WTC11 (cell line): ENCODE data around the gene AARS1. TPM values are rescaled to one million over a fixed set of nuclear protein-coding genes. Genes with fewer than 3 reads are reported as not detected.

Experiments used
- ATAC-seq: fragments of 200-7000 bp; cut with Tn5 transposase; 2 replicates; pipeline ENCODE4 v1.10.0; 2021; ENCODE audit warnings: mild to moderate bottlenecking, moderate library complexity
- CTCF ChIA-PET: fragments of 300-600 bp; sonication (Branson Sonifier 250); formaldehyde crosslinking; loops from one replicate; lab custom pipeline; 2021; ENCODE audit warnings: antibody characterized with exemption; lab: Charles Lee
- POLR2A ChIA-PET: fragments of 350-600 bp; sonication (Branson Sonifier 250); formaldehyde crosslinking; loops from one replicate; lab custom pipeline; 2021; ENCODE audit warnings: antibody characterized with exemption; lab: Charles Lee
- DNase-seq: peaks from one replicate; pipeline ENCODE4 v3.0.0; 2021; ENCODE audit warnings: low spot score
- H3K27ac Mint-ChIP-seq: 2 replicates; pipeline ENCODE4 v1.8.0; 2021; ENCODE audit warnings: mixed read lengths
- H3K27me3 Mint-ChIP-seq: 2 replicates; pipeline ENCODE4 v1.8.0; 2021; ENCODE audit warnings: low read depth, mild to moderate bottlenecking, moderate library complexity, mixed read lengths
- H3K36me3 Mint-ChIP-seq: 2 replicates; pipeline ENCODE4 v1.8.0; 2021; ENCODE audit warnings: mixed read lengths
- H3K4me1 Mint-ChIP-seq: 2 replicates; pipeline ENCODE4 v1.8.0; 2022; ENCODE audit warnings: mixed read lengths
- H3K4me3 Mint-ChIP-seq: 2 replicates; pipeline ENCODE4 v1.8.0; 2021; ENCODE audit warnings: mild to moderate bottlenecking, moderate library complexity, mixed read lengths
- H3K9me3 Mint-ChIP-seq: 2 replicates; pipeline ENCODE4 v1.8.0; 2021; ENCODE audit warnings: mixed read lengths
- CREB1 ChIP-seq: sonication (generic); formaldehyde crosslinking; IDR thresholded peaks from 2 replicates; pipeline ENCODE4 v1.8.0; 2023; ENCODE audit warnings: mild to moderate bottlenecking, missing genetic modification reagents
- CREM ChIP-seq: sonication (generic); formaldehyde crosslinking; IDR thresholded peaks from 2 replicates; pipeline ENCODE4 v1.8.1; 2022; ENCODE audit warnings: mild to moderate bottlenecking, missing genetic modification reagents, moderate library complexity
- E2F5 ChIP-seq: sonication (generic); formaldehyde crosslinking; IDR thresholded peaks from 2 replicates; pipeline ENCODE4 v1.8.1; 2022; ENCODE audit warnings: mild to moderate bottlenecking, moderate library complexity, missing genetic modification reagents
- FOXP1 ChIP-seq: sonication (generic); formaldehyde crosslinking; IDR thresholded peaks from 2 replicates; pipeline ENCODE4 v1.8.0; 2022; ENCODE audit warnings: missing genetic modification reagents, mild to moderate bottlenecking, moderate library complexity, borderline replicate concordance
- GRHL2 ChIP-seq: fragments of 250-450 bp; sonication (Bioruptor Pico); IDR thresholded peaks from 2 replicates; pipeline ENCODE4 v1.8.0; 2022; ENCODE audit warnings: mild to moderate bottlenecking, moderate library complexity; ENCODE audit not compliant: insufficient replicate concordance, severe bottlenecking
- MYBL2 ChIP-seq: sonication (generic); formaldehyde crosslinking; IDR thresholded peaks from 2 replicates; pipeline ENCODE4 v1.8.1; 2023; ENCODE audit warnings: mild to moderate bottlenecking, moderate library complexity, missing genetic modification reagents
- NFE2L1 ChIP-seq: sonication (generic); formaldehyde crosslinking; IDR thresholded peaks from 2 replicates; pipeline ENCODE4 v1.8.1; 2023; ENCODE audit warnings: missing genetic modification reagents
- NR1H2 ChIP-seq: sonication (generic); formaldehyde crosslinking; IDR thresholded peaks from 2 replicates; pipeline ENCODE4 v1.9.0; 2021; ENCODE audit warnings: mild to moderate bottlenecking, moderate library complexity, missing genetic modification reagents
- OVOL2 ChIP-seq: fragments of 250-450 bp; sonication (Bioruptor Pico); IDR thresholded peaks from 2 replicates; pipeline ENCODE4 v1.9.0; 2021; ENCODE audit warnings: mild to moderate bottlenecking, borderline replicate concordance
- RELA ChIP-seq: sonication (generic); formaldehyde crosslinking; IDR thresholded peaks from 2 replicates; pipeline ENCODE4 v1.8.1; 2022; ENCODE audit warnings: missing genetic modification reagents, mild to moderate bottlenecking, borderline replicate concordance
- SMAD3 ChIP-seq: sonication (generic); formaldehyde crosslinking; IDR thresholded peaks from 2 replicates; pipeline ENCODE4 v1.8.0; 2022; ENCODE audit warnings: missing genetic modification reagents, mild to moderate bottlenecking, borderline replicate concordance
- TEAD1 ChIP-seq: sonication (generic); formaldehyde crosslinking; IDR thresholded peaks from 2 replicates; pipeline ENCODE4 v1.8.0; 2022; ENCODE audit warnings: mild to moderate bottlenecking, missing genetic modification reagents
- USF2 ChIP-seq: sonication (generic); formaldehyde crosslinking; IDR thresholded peaks from 2 replicates; pipeline ENCODE4 v1.8.1; 2023; ENCODE audit warnings: mild to moderate bottlenecking, missing genetic modification reagents, moderate library complexity
- ZNF138 ChIP-seq: sonication (generic); formaldehyde crosslinking; conservative IDR thresholded peaks from 2 replicates; pipeline ENCODE4 v1.8.1; 2022; ENCODE audit warnings: mild to moderate bottlenecking, moderate library complexity, missing genetic modification reagents
- ZSCAN18 ChIP-seq: fragments of 250-450 bp; sonication (Bioruptor Pico); IDR thresholded peaks from 2 replicates; pipeline ENCODE4 v2.1.2; 2022; ENCODE audit warnings: mild to moderate bottlenecking, moderate library complexity
- total RNA-seq: library from RNA; stranded (reverse); gene quantifications from 3 replicates; pipeline ENCODE4 v1.2.3, GENCODE V29; 2021
- TF ChIP-seq, protein P1 (sequence below): sonication (generic); formaldehyde crosslinking; IDR thresholded peaks from 2 replicates; pipeline ENCODE4 v1.8.0; 2022; ENCODE audit warnings: mild to moderate bottlenecking, missing genetic modification reagents
- TF ChIP-seq, protein P2 (sequence below): fragments of 200-600 bp; IDR thresholded peaks from 2 replicates; pipeline ENCODE4 v1.8.0; 2022; ENCODE audit warnings: antibody characterized with exemption
- TF ChIP-seq, protein P3 (sequence below): sonication (generic); formaldehyde crosslinking; IDR thresholded peaks from 2 replicates; pipeline ENCODE4 v1.8.0; 2023; ENCODE audit warnings: missing genetic modification reagents
- TF ChIP-seq, protein P4 (sequence below): sonication (generic); formaldehyde crosslinking; IDR thresholded peaks from 2 replicates; pipeline ENCODE4 v1.8.1; 2023; ENCODE audit warnings: mild to moderate bottlenecking, missing genetic modification reagents, moderate library complexity
- TF ChIP-seq, protein P5 (sequence below): sonication (generic); formaldehyde crosslinking; IDR thresholded peaks from 2 replicates; pipeline ENCODE4 v1.8.0; 2023; ENCODE audit warnings: missing genetic modification reagents, mild to moderate bottlenecking, borderline replicate concordance

Gene AARS1
- total RNA-seq, 1 experiment from 2014 or later = 214 TPM

- Mint-ChIP-seq H3K27ac (no peak overlapping the region), H3K4me3 (no peak overlapping the region), H3K9me3 (no peaks in the 10 kb centered on the region), H3K36me3 (peaks cover 33% of the 10 kb centered on the region), H3K4me1 (no peaks in the 10 kb centered on the region), H3K27me3 (no peaks in the 10 kb centered on the region)
- no peak for DNase-seq
- ChIA-PET CTCF (interaction anchor here (0.9 to 2.1 kb wide), 7 partner anchors 9 to 140 kb away, joined by 3 to 14 read pairs (median 4); partner anchors contain the start of gene DDX19A), POLR2A (no interaction called here)
- no peak for ATAC-seq
- TF ChIP-seq, protein P1, sequence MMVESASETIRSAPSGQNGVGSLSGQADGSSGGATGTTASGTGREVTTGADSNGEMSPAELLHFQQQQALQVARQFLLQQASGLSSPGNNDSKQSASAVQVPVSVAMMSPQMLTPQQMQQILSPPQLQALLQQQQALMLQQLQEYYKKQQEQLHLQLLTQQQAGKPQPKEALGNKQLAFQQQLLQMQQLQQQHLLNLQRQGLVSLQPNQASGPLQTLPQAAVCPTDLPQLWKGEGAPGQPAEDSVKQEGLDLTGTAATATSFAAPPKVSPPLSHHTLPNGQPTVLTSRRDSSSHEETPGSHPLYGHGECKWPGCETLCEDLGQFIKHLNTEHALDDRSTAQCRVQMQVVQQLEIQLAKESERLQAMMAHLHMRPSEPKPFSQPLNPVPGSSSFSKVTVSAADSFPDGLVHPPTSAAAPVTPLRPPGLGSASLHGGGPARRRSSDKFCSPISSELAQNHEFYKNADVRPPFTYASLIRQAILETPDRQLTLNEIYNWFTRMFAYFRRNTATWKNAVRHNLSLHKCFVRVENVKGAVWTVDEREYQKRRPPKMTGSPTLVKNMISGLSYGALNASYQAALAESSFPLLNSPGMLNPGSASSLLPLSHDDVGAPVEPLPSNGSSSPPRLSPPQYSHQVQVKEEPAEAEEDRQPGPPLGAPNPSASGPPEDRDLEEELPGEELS (CRISPR knock-in tag) = no peak
- no peak for TF ChIP-seq RELA (CRISPR knock-in tag)
- TF ChIP-seq CREB1 (CRISPR knock-in tag) = no peak
- TF ChIP-seq TEAD1 (CRISPR knock-in tag) = no peak
- TF ChIP-seq, protein P2, sequence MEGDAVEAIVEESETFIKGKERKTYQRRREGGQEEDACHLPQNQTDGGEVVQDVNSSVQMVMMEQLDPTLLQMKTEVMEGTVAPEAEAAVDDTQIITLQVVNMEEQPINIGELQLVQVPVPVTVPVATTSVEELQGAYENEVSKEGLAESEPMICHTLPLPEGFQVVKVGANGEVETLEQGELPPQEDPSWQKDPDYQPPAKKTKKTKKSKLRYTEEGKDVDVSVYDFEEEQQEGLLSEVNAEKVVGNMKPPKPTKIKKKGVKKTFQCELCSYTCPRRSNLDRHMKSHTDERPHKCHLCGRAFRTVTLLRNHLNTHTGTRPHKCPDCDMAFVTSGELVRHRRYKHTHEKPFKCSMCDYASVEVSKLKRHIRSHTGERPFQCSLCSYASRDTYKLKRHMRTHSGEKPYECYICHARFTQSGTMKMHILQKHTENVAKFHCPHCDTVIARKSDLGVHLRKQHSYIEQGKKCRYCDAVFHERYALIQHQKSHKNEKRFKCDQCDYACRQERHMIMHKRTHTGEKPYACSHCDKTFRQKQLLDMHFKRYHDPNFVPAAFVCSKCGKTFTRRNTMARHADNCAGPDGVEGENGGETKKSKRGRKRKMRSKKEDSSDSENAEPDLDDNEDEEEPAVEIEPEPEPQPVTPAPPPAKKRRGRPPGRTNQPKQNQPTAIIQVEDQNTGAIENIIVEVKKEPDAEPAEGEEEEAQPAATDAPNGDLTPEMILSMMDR = no peak
- TF ChIP-seq, protein P3, sequence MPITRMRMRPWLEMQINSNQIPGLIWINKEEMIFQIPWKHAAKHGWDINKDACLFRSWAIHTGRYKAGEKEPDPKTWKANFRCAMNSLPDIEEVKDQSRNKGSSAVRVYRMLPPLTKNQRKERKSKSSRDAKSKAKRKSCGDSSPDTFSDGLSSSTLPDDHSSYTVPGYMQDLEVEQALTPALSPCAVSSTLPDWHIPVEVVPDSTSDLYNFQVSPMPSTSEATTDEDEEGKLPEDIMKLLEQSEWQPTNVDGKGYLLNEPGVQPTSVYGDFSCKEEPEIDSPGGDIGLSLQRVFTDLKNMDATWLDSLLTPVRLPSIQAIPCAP (CRISPR knock-in tag) = no peak
- no peak for TF ChIP-seq SMAD3 (CRISPR knock-in tag)
- TF ChIP-seq E2F5 = no peak
- no peak for TF ChIP-seq NFE2L1 (CRISPR knock-in tag)
Measured at GRCh38 chr16:70331091-70331490, 41.8 kb upstream of the AARS1 start.

- ChIA-PET POLR2A (interaction anchor here (0.5 to 1.4 kb wide), 3 partner anchors 36 to 1776 kb away, joined by 3 to 5 read pairs (median 4); partner anchors contain the start of gene AARS1), CTCF (no interaction called here)
- TF ChIP-seq NR1H2 = no peak
- TF ChIP-seq ZSCAN18 = no peak
- no peak for TF ChIP-seq MYBL2 (CRISPR knock-in tag)
- TF ChIP-seq GRHL2 (CRISPR knock-in tag) = no peak
- no peak for TF ChIP-seq FOXP1 (CRISPR knock-in tag)
- TF ChIP-seq CREM (CRISPR knock-in tag) = no peak
- TF ChIP-seq ZNF138 (CRISPR knock-in tag) = no peak
- TF ChIP-seq USF2 (CRISPR knock-in tag) = no peak
- no peak for TF ChIP-seq NFE2L1 (CRISPR knock-in tag)
- TF ChIP-seq, protein P4, sequence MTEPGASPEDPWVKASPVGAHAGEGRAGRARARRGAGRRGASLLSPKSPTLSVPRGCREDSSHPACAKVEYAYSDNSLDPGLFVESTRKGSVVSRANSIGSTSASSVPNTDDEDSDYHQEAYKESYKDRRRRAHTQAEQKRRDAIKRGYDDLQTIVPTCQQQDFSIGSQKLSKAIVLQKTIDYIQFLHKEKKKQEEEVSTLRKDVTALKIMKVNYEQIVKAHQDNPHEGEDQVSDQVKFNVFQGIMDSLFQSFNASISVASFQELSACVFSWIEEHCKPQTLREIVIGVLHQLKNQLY = no peak
- no peak for TF ChIP-seq OVOL2
- TF ChIP-seq, protein P5, sequence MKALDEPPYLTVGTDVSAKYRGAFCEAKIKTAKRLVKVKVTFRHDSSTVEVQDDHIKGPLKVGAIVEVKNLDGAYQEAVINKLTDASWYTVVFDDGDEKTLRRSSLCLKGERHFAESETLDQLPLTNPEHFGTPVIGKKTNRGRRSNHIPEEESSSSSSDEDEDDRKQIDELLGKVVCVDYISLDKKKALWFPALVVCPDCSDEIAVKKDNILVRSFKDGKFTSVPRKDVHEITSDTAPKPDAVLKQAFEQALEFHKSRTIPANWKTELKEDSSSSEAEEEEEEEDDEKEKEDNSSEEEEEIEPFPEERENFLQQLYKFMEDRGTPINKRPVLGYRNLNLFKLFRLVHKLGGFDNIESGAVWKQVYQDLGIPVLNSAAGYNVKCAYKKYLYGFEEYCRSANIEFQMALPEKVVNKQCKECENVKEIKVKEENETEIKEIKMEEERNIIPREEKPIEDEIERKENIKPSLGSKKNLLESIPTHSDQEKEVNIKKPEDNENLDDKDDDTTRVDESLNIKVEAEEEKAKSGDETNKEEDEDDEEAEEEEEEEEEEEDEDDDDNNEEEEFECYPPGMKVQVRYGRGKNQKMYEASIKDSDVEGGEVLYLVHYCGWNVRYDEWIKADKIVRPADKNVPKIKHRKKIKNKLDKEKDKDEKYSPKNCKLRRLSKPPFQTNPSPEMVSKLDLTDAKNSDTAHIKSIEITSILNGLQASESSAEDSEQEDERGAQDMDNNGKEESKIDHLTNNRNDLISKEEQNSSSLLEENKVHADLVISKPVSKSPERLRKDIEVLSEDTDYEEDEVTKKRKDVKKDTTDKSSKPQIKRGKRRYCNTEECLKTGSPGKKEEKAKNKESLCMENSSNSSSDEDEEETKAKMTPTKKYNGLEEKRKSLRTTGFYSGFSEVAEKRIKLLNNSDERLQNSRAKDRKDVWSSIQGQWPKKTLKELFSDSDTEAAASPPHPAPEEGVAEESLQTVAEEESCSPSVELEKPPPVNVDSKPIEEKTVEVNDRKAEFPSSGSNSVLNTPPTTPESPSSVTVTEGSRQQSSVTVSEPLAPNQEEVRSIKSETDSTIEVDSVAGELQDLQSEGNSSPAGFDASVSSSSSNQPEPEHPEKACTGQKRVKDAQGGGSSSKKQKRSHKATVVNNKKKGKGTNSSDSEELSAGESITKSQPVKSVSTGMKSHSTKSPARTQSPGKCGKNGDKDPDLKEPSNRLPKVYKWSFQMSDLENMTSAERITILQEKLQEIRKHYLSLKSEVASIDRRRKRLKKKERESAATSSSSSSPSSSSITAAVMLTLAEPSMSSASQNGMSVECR (CRISPR knock-in tag) = no peak
- H3K27ac Mint-ChIP-seq = no peak overlapping the region
- DNase-seq = no peak
- H3K4me3 Mint-ChIP-seq = no peak overlapping the region
- no peaks in the 10 kb centered on the region for H3K27me3 Mint-ChIP-seq
- peaks cover 28% of the 10 kb centered on the region for H3K36me3 Mint-ChIP-seq
- no peak for ATAC-seq
- no peaks in the 10 kb centered on the region for H3K4me1 Mint-ChIP-seq
- H3K9me3 Mint-ChIP-seq = no peaks in the 10 kb centered on the region
Measured at GRCh38 chr16:70324998-70325747, 35.9 kb upstream of the AARS1 start.
